GM21737 (cell line): ENCODE measurements around the gene CCDC192.
"Not testable (repeated sequence)": the region's sequence is repeated elsewhere in the genome, so short reads cannot be mapped to it uniquely, and the experiment has no call there.

Source experiments
- ATAC-seq: cut with Tn5 transposase; IDR thresholded peaks from one replicate; pipeline ENCODE4 v1.9.1; 2021; ENCODE audit warnings: mild to moderate bottlenecking, moderate library complexity; ENCODE audit not compliant: unreplicated experiment

The CCDC192 gene, protein sequence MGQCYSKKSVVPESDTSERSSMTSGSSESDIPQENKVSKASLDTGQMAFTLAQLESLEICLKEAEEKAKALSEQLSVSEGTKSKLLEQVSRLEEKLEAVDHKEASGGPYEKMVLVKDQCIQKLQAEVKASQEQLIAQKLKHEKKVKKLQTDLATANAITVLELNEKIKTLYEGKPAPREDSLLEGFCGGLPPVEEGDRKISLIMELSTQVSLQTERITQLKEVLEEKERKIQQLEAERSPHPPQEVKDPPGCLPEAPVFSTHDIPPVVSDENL

GRCh38 chr5:127702926-127703561, at the start of gene CCDC192:
TSS of gene CCDC192 (plus strand) at chr5:127703391. CDS start at chr5:127703446, 55 bp downstream.
- ATAC-seq: no peak

DNA sequence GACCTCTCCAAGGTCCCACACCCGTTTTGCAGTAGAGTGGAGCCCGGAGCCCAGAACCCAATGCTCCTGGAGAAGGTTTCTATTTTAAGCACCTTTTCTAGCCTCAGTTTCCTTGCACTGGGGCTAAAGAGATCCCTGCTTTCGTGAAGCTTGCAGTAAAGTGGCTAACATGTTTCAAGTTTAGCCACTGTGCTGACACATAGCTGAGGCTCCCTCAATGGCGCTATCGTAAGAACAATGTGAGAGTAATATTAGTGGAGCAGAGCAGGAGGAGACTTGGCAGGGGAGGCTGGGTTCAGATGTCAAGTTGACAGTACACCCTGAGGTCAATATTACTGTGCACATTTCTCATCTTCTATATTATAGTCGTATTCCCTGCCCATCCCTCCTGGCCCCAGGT, 46.4 kb upstream of the CCDC192 start:
- no peak for ATAC-seq

GRCh38 chr5:127660047-127660733, 43.0 kb upstream of the CCDC192 start:
- ATAC-seq: no peak

DNA sequence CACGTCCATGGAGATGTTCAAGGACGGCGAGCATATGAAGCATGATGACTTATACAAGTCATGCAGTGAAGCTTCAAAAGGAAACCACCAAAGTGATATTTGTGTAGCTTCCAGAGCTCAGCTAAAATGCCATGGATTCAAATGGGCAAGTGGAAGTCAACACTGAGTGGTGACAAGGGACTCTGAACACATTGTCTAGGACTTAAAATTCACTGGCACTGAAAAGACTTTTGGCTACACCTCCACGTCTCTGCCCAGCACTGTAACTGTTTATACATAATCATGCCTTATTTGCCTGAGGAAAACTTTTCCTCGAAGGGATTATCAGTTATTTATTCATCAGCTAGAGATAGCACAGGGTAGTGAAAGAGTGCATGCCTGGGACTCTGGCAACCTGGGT, 39.1 kb upstream of the CCDC192 start:
- no peak for ATAC-seq

DNA sequence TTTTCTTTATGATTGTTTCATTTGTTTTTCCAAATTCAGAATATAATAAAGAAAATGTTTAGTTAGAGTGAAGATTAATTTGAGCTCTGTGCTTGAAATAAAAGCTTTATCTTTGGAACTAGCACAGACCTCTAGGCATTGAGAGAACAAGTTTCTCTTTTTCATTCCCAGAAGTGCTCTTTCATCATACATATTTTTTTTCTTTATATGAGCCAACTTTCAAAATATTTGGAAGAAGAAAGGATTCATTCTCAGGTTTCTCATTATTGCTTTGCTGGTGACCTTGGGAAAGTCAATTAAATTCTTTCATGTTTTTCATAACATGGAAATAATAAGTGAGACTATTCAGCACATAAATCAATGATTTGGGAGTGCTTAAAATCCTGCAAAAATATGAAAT, 37.5 kb upstream of the CCDC192 start:
- ATAC-seq: no peak

- ATAC-seq: no peak
These were observed 37.0 kb upstream of the CCDC192 start for GRCh38 chr5:127666043-127666716.

DNA sequence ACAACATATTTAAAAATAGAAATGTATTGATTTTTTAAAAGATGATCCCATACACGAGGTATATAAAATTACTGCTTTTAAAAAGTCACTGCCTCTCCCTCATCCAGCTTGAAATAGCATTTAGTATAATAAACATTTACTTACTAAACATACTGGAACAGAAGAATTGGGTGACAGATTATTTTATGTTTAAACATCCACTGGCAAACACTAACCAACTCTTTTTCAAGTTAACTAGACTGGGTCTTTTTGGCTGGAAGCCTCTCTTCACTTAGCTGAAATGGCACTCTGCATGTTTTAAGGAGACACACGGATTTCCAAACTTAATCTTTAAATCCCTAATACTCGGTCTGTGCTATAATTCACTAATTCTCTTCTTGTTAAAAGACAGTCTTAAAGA, 35.3 kb upstream of the CCDC192 start:
- no peak for ATAC-seq

- ATAC-seq: no peak
These were observed 32.0 kb upstream of the CCDC192 start for GRCh38 chr5:127671218-127671617.

- no peak for ATAC-seq
These were observed 29.9 kb upstream of the CCDC192 start for GRCh38 chr5:127673117-127673800.

GRCh38 chr5:127676951-127677350, 26.2 kb upstream of the CCDC192 start:
- not testable (repeated sequence) for ATAC-seq

- ATAC-seq: not testable (repeated sequence)
These were observed 23.4 kb upstream of the CCDC192 start for GRCh38 chr5:127679691-127680330.

DNA sequence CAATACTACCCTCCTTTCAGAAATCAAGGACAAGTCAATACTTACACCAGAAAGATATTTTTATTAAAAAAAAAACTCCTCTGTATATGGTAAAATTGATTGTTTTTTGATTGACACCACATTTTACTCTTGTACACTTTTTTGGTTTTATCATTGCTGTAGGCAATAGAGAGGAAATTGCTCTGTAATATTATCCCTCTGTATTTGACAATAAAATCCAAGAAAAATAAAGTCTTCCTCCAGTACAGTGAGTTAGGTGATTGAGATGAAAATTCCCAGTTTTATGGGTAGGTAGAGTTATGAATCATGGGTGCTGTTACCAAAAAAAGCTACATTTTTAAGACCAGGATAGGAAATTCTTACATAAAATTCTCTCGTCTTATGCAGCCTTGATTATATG, 22.6 kb upstream of the CCDC192 start:
- ATAC-seq: no peak

DNA sequence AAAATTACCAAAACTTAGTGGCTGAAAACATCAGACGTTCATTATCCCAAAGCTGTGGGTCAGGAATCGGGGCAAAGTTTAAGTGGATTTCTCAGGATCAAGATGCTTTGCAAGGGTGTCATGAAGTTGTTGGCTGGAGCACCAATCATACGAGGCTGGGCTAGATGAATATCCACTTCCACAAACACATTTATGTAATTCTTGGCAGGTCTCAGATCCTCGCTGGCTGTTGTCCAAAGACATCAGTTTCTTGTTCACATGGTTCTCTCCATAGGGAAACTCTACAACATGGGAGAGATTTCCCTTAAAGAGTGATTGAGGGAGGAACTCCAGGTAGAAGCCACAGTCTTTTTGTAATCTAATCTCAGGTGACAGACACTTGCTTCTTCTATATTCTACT, 20.2 kb upstream of the CCDC192 start:
- no peak for ATAC-seq

DNA sequence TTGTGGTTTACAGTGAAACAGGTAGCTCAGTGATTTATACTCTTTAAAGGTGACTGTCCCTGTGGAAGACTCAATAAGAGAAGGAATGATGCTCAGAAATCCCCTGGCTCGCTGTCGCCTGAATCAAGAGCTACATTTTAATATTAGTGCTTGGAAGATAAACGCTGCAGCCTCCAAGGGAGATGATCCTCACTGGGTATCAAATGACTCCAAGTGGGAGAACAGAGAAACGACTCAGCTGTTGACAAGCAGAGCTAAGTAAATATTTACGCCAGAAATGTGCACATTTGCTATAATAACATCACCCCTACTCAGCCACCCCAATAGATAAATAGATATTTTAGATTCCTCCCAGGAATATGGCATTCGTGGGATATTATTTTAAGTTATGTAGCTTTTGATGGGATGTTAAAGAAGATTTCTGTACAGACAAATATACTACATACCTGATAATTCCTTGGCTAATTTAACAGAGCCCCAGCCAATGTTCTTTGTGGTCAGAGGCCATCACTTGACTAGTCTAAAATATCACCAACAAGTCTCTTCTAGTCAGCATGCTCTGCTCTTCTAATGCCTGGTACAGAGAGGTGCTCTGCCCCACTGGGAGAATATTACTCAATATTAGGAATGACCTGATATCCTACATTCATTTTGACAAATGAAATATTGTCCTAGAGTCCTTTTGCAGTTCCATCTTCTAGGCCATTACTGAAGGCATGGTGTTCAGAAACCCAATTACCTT, 18.3 kb upstream of the CCDC192 start:
- ATAC-seq: no peak

DNA sequence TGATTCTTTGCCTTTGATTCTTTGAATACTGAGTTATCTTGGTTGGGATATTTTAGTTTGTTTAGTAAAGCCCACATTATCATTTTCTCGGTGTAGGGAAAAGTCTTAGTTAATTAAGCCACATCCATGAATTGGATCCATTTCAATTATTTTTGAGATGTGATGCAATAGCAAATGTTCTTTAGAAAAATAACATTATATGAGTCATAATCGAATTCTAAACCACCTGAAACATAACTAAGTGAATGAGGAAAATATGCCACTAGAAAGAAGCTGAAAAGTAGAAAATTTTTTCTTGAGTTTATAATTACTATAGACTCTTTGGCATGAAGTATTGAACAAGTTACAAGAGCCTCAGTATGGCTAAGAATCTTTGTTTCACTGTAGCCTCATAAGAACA, 17.5 kb upstream of the CCDC192 start:
- no peak for ATAC-seq

GRCh38 chr5:127686424-127686823, 16.8 kb upstream of the CCDC192 start:
- ATAC-seq: no peak

GRCh38 chr5:127694518-127695171, 8.5 kb upstream of the CCDC192 start:
- no peak for ATAC-seq

DNA sequence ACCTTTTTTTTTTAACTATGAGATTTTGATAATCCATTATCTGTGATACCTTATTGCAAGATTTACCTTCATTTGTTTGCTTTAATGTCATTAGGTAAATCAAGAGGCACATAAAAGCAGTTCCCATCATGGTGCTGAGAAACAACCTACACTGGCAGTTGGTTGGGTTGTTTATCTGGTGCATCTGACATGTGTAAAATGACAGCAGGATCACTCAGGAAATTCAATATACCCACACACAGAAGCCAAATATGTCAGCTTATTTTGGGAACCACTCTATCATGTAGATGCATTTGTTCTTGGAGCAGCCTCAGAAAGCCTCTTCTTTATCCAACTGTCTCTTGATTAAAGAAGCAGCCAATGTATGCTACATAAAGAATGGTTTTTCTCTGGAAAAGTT, 7.8 kb upstream of the CCDC192 start:
- ATAC-seq: no peak

- no peak for ATAC-seq
These were observed 6.5 kb upstream of the CCDC192 start for GRCh38 chr5:127696683-127697082.
